Parathyroid adenoma (tissue), 2 donors: ENCODE data around the gene IFNGR1.

Experiments used
- H2AFZ ChIP-seq: fragments of 300-600 bp; sonication (generic); one replicate; pipeline ENCODE4 v1.7.0; 2017; ENCODE audit warnings: antibody characterized with exemption, mild to moderate bottlenecking
- H3K27ac ChIP-seq: fragments of 300-600 bp; sonication (generic); one replicate; pipeline ENCODE4 v1.7.0; 2017
- H3K27me3 ChIP-seq: fragments of 300-600 bp; sonication (generic); one replicate; pipeline ENCODE4 v1.7.0; 2017; ENCODE audit warnings: low read length; ENCODE audit not compliant: control insufficient read depth, insufficient read depth
- H3K36me3 ChIP-seq: fragments of 300-600 bp; sonication (generic); one replicate; pipeline ENCODE4 v1.7.0; 2017; ENCODE audit warnings: low read length; ENCODE audit not compliant: control insufficient read depth, insufficient read depth
- H3K4me1 ChIP-seq: fragments of 300-600 bp; sonication (generic); one replicate; pipeline ENCODE4 v1.7.0; 2017; ENCODE audit warnings: control low read depth
- H3K4me2 ChIP-seq: fragments of 300-600 bp; sonication (generic); one replicate; pipeline ENCODE4 v1.7.0; 2017; ENCODE audit warnings: low read length
- H3K4me3 ChIP-seq: fragments of 300-600 bp; sonication (generic); one replicate; pipeline ENCODE4 v1.7.0; 2017; ENCODE audit warnings: low read depth, low read length
- H3K79me2 ChIP-seq: fragments of 300-600 bp; sonication (generic); one replicate; pipeline ENCODE4 v1.7.0; 2017; ENCODE audit warnings: control low read depth
- H3K9ac ChIP-seq: fragments of 300-600 bp; sonication (generic); one replicate; pipeline ENCODE4 v1.7.0; 2017; ENCODE audit warnings: mild to moderate bottlenecking
- H3K9me3 ChIP-seq: fragments of 300-600 bp; sonication (generic); one replicate; pipeline ENCODE4 v1.7.0; 2017; ENCODE audit warnings: low read length; ENCODE audit not compliant: control insufficient read depth
- TF ChIP-seq, protein P1 (sequence below): fragments of 300-600 bp; sonication (generic); IDR thresholded peaks from one replicate; pipeline ENCODE4 v1.7.0; 2017; ENCODE audit warnings: antibody characterized with exemption, mild to moderate bottlenecking
- donor health status: primary hyperparathyroidism.

IFNGR1 gene

DNA sequence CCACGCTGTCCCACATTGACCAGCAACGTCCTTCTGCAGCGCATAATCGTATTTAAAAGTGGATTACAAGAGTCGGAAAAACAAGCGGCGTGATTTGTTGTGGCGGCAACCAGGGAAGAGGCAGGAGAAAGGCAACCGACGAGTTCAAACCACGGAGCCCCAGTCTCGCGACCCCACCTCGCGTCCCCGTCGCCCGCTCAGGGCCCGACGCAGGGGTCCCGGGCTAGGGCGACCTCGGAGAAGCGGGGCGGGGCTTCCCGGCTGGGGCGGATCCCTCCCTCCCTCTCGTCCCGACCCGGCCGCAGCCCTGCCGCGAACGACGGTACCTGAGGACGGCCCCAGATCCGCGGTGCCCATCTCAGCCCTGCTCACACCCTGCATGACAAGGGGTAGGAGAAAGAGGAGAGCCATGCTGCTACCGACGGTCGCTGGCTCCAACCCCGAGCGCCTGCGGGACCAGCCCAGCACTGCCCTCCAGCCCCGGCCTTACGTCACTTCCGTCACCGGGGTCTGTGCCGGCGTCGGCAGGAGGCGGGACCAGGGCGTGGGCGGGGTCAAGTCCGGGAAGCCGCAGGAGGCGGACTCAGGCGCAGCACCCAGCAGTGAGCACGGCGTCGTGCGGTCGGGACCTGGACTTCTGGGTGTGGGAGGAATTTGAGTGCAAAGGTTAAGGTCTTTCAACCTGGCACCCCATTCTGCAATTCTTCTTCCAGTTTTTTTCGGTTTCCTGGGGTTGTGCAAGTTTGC, at the start of gene IFNGR1:
Gene IFNGR1 (minus strand): TSS at position 469 of the 747 bp plus-strand sequence. CDS start 58 bp downstream, at position 411.
- Histone ChIP-seq H3K4me1 (peaks cover 21% of the 10 kb centered on the region), H3K27me3 (no peaks in the 10 kb centered on the region), H3K4me2 (peak within 1 kb of the TSS; percentile 67), H3K4me3 (peak within 1 kb of the TSS; percentile 97), H3K36me3 (no peaks in the 10 kb centered on the region), H3K27ac (peak within 1 kb of the TSS; percentile 95), H3K79me2 (peaks cover 53% of the 10 kb centered on the region), H2AFZ (peak within 1 kb of the TSS; percentile 98), H3K9me3 (no peaks in the 10 kb centered on the region), H3K9ac (peak within 1 kb of the TSS; percentile 96)
- TF ChIP-seq, protein P1, sequence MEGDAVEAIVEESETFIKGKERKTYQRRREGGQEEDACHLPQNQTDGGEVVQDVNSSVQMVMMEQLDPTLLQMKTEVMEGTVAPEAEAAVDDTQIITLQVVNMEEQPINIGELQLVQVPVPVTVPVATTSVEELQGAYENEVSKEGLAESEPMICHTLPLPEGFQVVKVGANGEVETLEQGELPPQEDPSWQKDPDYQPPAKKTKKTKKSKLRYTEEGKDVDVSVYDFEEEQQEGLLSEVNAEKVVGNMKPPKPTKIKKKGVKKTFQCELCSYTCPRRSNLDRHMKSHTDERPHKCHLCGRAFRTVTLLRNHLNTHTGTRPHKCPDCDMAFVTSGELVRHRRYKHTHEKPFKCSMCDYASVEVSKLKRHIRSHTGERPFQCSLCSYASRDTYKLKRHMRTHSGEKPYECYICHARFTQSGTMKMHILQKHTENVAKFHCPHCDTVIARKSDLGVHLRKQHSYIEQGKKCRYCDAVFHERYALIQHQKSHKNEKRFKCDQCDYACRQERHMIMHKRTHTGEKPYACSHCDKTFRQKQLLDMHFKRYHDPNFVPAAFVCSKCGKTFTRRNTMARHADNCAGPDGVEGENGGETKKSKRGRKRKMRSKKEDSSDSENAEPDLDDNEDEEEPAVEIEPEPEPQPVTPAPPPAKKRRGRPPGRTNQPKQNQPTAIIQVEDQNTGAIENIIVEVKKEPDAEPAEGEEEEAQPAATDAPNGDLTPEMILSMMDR: no peak

DNA sequence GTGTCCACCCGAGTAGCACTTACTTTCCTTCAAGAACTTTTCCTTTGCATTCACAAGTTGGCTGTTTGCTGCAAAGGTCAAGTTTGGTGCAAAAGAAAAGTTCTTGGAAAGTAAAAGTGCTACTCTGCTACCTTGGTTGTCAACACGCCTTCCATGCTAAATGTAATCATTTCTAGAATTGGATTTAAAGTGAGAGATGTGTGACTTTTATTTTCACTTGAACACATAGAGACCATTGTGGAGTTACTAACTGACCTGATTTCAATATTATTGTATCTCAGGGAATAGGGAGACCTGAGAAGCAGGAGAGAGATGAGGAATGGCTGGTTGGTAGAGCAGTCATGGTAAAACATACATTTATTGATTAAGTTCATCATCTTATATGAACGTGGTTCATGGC, 49.7 kb upstream of the IFNGR1 start:
- no peaks in the 10 kb centered on the region for H3K79me2 ChIP-seq
- H3K4me1 ChIP-seq: no peaks in the 10 kb centered on the region
- TF ChIP-seq, protein P1: no peak
- H3K9me3 ChIP-seq: no peaks in the 10 kb centered on the region
- no peak overlapping the region for H3K4me2 ChIP-seq
- H3K27me3 ChIP-seq: no peaks in the 10 kb centered on the region
- no peak overlapping the region for H2AFZ ChIP-seq
- H3K27ac ChIP-seq: no peak overlapping the region
- H3K4me3 ChIP-seq: no peak overlapping the region
- H3K36me3 ChIP-seq: no peaks in the 10 kb centered on the region
- no peak overlapping the region for H3K9ac ChIP-seq

DNA sequence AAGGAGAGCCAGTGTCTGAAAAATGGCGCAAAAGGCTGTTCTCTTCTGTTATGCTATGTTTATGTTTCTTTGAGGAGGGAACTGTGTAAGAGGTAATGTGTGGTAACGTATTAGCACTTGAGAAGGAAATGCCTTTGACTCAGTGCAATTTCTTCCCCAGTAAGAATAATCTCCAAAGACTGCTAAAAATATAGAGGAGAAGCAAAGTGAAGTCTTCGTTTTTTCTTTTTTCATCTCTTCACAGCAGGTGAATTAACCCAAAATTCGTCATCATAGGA, 47.1 kb upstream of the IFNGR1 start:
- Histone ChIP-seq H3K4me1 (no peaks in the 10 kb centered on the region), H3K9me3 (no peaks in the 10 kb centered on the region), H3K4me2 (no peak overlapping the region), H3K79me2 (no peaks in the 10 kb centered on the region), H2AFZ (no peak overlapping the region), H3K4me3 (no peak overlapping the region), H3K36me3 (no peaks in the 10 kb centered on the region), H3K9ac (no peak overlapping the region), H3K27ac (no peak overlapping the region), H3K27me3 (no peaks in the 10 kb centered on the region)
- TF ChIP-seq, protein P1: no peak

DNA sequence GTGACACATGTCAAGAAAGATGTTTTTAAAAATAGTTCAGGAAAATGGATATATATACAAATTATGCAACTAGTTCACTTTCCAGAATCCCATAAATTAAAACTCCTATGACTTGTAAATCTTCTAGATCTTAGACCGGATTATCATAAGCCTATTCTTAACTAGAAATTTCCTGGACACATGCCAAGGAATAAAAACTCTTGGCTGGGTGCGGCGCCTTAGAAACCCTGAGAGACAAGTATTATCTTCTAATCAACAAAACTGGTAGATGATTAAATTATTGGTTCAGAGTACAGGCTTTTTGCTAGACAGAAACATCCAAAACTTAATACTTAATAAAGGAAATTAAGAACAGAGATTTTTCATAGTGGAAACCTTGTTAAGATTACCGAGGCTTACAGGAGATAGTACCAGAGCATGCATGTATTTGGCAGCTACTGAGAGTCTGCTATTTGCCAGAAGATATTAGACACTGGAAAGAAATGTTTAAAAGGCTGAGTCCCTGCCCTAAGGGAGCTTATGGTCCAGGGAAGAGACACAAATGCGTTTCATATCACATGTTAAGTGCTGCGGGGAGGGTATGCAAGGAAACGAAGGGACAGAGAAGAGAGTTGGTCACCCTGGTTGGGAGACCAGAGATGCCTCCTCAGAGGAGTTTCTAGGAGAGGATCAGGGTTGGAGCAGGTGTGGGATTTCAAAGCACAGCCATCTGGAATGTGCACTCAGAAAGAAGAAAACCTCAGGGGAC, 46.5 kb upstream of the IFNGR1 start:
- Histone ChIP-seq H3K27ac (no peak overlapping the region), H3K79me2 (no peaks in the 10 kb centered on the region), H3K9me3 (no peaks in the 10 kb centered on the region), H3K4me3 (no peak overlapping the region), H2AFZ (no peak overlapping the region), H3K27me3 (no peaks in the 10 kb centered on the region), H3K9ac (no peak overlapping the region), H3K4me2 (no peak overlapping the region), H3K4me1 (no peaks in the 10 kb centered on the region), H3K36me3 (no peaks in the 10 kb centered on the region)
- TF ChIP-seq, protein P1: no peak
